ENCODE data around the gene AGBL4.

AGBL4 gene

GRCh38 chr1:49527606-49528305 lies 496.0 kb downstream of the AGBL4 start:
- TF ChIP-seq USF1 (IDR thresholded peaks at IDR 0.05) = no peak
- no peak for TF ChIP-seq NFIC (IDR thresholded peaks at IDR 0.05)

DNA sequence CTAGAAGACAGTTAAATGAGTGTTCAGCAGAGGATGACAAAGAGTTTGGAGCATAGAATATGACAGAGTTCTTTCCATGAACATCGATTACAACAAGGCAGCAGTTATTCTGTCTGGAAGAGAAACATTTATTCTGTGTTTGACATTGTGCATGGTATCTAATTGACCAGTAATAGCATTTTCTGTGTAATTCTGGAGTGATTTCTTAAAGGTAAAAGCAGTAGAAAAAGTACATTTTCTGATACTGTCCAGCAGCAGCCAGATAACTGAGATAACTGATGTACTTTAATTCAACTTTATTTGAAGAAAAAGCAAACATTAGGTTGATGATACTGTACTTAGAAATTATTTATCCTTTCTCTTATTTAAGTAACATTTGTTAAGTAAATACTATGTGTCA lies 497.1 kb downstream of the AGBL4 start:
- no peak for TF ChIP-seq TAF1 (IDR thresholded peaks at IDR 0.05; ENCODE audit: low read depth)
- no peak for TF ChIP-seq ZBTB7A (IDR thresholded peaks at IDR 0.05; ENCODE audit: low read depth)
- TF ChIP-seq NFIC (IDR thresholded peaks at IDR 0.05) = no peak
- TF ChIP-seq TEAD4 (IDR thresholded peaks at IDR 0.05) = no peak
- no peak for TF ChIP-seq RAD21 (IDR thresholded peaks at IDR 0.05; ENCODE audit: low read depth)
- TF ChIP-seq YY1 (IDR thresholded peaks at IDR 0.05; ENCODE audit: low read depth) = no peak
- TF ChIP-seq, protein P1, sequence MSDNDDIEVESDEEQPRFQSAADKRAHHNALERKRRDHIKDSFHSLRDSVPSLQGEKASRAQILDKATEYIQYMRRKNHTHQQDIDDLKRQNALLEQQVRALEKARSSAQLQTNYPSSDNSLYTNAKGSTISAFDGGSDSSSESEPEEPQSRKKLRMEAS (IDR thresholded peaks at IDR 0.05) = no peak
- TF ChIP-seq EGR1 (IDR thresholded peaks at IDR 0.05) = no peak

- TF ChIP-seq FOXM1 (IDR thresholded peaks at IDR 0.05; ENCODE audit: borderline replicate concordance, low read depth) (no peak), TAF1 (IDR thresholded peaks at IDR 0.05; ENCODE audit: low read depth) (no peak), REST (IDR thresholded peaks at IDR 0.05; ENCODE audit: low read depth) (no peak), RAD21 (IDR thresholded peaks at IDR 0.05; ENCODE audit: low read depth) (no peak), EP300 (IDR thresholded peaks at IDR 0.05; ENCODE audit: borderline replicate concordance) (no peak), USF1 (IDR thresholded peaks at IDR 0.05) (no peak), NFIC (IDR thresholded peaks at IDR 0.05) (no peak), EGR1 (IDR thresholded peaks at IDR 0.05) (no peak), TCF12 (IDR thresholded peaks at IDR 0.05; ENCODE audit: low read depth) (no peak)
Measured at GRCh38 chr1:49523764-49524163, 500.0 kb downstream of the AGBL4 start.

- no peak for TF ChIP-seq TEAD4 (IDR thresholded peaks at IDR 0.05)
- no peak for TF ChIP-seq FOXM1 (IDR thresholded peaks at IDR 0.05; ENCODE audit: borderline replicate concordance, low read depth)
- no peak for TF ChIP-seq ZBTB7A (IDR thresholded peaks at IDR 0.05; ENCODE audit: low read depth)
- TF ChIP-seq, protein P1 (IDR thresholded peaks at IDR 0.05) = no peak
- TF ChIP-seq YY1 (IDR thresholded peaks at IDR 0.05; ENCODE audit: low read depth) = no peak
- no peak for TF ChIP-seq TAF1 (IDR thresholded peaks at IDR 0.05; ENCODE audit: low read depth)
- TF ChIP-seq CEBPB (IDR thresholded peaks at IDR 0.05) = no peak
- TF ChIP-seq CREB1 (IDR thresholded peaks at IDR 0.05; ENCODE audit: low read depth) = no peak
- no peak for TF ChIP-seq NFIC (IDR thresholded peaks at IDR 0.05)
- TF ChIP-seq EGR1 (IDR thresholded peaks at IDR 0.05) = no peak
- no peak for TF ChIP-seq TCF12 (IDR thresholded peaks at IDR 0.05; ENCODE audit: low read depth)
- TF ChIP-seq USF1 (IDR thresholded peaks at IDR 0.05) = no peak
- no peak for TF ChIP-seq REST (IDR thresholded peaks at IDR 0.05; ENCODE audit: low read depth)
- TF ChIP-seq EP300 (IDR thresholded peaks at IDR 0.05; ENCODE audit: borderline replicate concordance) = no peak
- TF ChIP-seq RAD21 (IDR thresholded peaks at IDR 0.05; ENCODE audit: low read depth) = no peak
Measured at GRCh38 chr1:49466961-49467360, 556.8 kb downstream of the AGBL4 start.

- TF ChIP-seq TEAD4 (IDR thresholded peaks at IDR 0.05) (no peak), NFIC (IDR thresholded peaks at IDR 0.05) (no peak), CEBPB (IDR thresholded peaks at IDR 0.05) (no peak), RAD21 (IDR thresholded peaks at IDR 0.05; ENCODE audit: low read depth) (no peak)
- TF ChIP-seq, protein P1 (IDR thresholded peaks at IDR 0.05) = no peak
Measured at GRCh38 chr1:49465486-49466185, 558.1 kb downstream of the AGBL4 start.

Measured in Ishikawa (cell line).